GM20000 (cell line): Measurements from ENCODE around the gene SMAD7.

Source experiments
- DNase-seq: peaks from one replicate; pipeline ENCODE4 v3.0.0; 2012; ENCODE audit warnings: low spot score
- TF ChIP-seq, protein P1 (sequence below): IDR thresholded peaks from 2 replicates; pipeline ENCODE4 v1.5.1; 2012; ENCODE audit warnings: mild to moderate bottlenecking, control low read depth; ENCODE audit errors: extremely low read depth, missing control alignments

Gene SMAD7

DNA sequence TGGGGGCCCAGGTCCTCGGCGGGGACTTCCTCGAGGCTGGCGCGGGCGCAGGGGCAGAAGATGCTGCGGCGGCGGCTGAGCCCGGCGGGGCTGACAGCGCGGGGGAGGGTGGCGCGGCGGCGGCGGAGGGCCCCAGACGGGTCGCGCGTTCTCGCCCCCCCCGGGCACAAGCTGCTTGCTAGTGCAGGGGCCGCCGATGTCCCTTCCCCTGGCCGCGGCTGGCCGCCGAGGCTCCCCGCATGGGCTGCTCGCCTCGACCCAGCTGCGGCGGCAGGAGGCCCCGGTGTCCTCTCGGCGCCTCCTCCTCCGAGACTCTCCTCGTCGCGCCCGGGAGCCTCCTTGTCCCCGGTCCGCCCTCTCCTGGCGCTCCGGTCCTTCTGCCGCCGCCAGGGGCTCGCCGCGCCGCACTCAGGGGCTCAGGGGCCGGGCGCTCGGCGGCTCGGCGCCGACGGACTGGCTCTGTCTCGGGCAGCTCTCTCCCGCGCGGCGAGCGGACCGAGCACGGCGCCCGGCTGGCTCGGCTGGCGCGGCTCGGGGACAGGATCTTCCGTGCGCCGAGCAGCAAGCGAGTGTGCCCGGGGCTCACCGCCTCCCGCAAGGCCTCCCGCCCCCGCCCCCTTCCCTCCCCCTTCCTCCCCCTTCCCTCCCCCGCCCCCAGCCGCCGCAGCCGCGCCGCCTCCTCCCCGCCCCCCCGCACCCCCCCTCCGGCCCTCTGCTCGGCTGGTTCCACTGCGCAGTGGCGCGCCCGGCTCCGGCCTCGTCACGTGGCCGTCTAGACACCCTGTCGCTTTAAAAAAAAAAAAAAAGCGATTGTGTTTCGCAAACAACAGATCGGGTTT lies 902 bp upstream of the SMAD7 start:
- TF ChIP-seq, protein P1, sequence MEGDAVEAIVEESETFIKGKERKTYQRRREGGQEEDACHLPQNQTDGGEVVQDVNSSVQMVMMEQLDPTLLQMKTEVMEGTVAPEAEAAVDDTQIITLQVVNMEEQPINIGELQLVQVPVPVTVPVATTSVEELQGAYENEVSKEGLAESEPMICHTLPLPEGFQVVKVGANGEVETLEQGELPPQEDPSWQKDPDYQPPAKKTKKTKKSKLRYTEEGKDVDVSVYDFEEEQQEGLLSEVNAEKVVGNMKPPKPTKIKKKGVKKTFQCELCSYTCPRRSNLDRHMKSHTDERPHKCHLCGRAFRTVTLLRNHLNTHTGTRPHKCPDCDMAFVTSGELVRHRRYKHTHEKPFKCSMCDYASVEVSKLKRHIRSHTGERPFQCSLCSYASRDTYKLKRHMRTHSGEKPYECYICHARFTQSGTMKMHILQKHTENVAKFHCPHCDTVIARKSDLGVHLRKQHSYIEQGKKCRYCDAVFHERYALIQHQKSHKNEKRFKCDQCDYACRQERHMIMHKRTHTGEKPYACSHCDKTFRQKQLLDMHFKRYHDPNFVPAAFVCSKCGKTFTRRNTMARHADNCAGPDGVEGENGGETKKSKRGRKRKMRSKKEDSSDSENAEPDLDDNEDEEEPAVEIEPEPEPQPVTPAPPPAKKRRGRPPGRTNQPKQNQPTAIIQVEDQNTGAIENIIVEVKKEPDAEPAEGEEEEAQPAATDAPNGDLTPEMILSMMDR: no peak
- DNase-seq: peak; percentile 94

DNA sequence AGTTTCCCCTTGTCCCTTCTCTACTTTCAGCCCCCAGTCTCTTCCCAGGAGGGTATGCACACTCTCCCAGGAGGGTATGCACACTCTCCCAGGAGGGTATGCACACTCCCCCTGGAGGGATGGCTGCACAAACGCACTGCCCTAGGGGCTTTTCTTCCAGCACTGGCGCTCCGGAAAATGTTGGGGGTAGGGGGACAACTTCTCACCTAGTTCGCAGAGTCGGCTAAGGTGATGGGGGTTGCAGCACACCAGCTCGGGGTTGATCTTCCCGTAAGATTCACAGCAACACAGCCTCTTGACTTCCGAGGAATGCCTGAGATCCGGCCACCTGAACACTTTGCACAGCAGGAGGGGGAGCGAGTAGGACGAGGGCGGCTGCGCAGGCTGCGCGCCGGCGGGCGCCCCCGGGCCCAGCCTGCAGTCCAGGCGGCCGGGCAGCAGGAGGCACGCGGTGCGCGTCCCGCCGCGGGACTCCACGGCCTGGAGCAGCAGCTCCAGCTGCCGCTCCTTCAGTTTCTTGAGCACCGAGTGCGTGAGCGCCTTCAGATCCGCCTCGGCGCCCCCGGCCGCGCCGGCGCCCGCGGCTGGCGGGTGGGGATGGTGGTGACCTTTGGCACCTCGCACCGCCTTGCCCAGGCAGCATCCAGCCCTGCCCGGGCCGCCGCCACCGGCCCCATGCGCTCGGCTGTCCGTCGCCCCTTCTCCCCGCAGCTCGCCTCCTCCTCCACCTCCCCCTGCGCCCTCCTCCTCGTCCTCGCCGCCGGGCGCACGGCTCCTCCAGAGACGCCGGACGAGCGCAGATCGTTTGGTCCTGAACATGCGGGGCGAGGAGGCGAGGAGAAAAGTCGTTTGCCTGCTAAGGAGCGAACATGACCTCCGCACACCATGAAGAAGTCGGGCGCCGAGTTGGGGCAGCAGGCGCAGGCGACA lies 894 bp downstream of the SMAD7 start:
- peak; percentile 75 for DNase-seq
- TF ChIP-seq, protein P1: no peak

DNA sequence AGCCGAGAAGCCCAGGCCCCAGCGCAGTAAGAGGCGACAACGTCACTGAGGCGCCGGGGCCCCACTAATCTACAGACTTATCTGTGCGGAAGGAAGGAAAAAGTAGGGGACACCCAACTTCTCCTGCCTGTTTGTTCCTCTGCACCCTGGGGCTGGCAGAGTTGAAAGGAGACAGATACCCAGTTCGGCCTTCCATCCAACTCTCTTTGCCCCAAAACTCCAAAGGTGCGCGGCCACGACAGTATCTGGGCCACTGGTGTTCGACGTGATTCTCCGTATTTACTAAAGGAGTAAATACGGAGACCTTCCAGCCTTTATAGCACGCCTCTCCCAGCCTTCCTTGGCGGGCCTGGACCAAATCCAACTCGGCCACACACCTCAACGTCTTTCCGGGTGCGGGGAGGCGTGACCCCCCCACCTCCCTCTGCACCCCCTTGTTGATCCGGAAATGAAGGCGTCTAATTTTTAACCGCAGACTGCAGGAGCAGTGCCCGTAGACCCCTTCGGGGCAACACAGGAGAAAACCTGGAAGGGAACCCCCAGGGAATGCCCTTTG lies 1.6 kb downstream of the SMAD7 start:
- TF ChIP-seq, protein P1: no peak
- DNase-seq: peak; percentile 72

DNA sequence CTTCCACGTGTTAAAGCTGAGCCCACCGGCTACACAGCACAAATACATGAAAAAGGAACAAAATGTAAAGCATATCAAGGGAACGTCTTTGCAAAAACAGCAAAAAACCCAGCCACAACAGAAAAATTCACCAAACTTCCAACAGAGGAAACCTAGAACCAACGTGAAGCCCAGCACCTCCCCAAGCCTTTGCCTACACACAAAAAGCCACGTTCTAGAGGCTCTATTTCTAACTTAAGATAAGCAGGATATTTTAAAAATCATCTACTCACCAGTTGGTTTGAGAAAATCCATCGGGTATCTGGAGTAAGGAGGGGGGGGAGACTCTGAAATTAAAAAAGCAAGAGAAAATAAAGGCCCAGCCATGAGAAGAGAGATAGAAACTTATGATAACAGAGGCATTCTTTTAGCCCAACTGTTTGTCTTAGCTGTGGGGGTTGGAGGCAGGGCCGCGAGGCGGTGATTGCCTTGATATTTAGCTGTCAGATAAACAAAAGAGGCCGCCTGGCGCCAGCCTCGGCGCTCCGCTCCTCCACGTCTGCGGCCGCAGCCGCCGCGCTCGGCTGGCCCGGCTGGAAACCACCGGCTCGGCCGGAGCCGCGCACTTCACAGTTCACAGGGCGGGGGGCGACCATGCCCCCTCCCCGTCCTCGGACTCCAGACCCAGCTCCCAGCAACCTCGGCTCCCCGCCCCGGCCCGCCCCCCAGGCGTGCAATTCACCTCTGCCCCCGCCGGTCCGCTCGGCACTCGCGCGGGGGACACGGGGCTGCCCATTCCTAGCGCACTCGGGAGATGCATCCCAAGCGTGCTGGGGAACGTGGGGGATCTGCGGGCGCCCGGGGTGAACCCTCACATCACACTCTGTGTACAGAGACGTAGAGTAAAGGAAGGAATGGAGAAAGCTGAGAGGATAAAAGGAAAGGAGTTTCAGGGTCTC lies 2.4 kb downstream of the SMAD7 start:
- DNase-seq: peak; percentile 78
- TF ChIP-seq, protein P1: no peak

DNA sequence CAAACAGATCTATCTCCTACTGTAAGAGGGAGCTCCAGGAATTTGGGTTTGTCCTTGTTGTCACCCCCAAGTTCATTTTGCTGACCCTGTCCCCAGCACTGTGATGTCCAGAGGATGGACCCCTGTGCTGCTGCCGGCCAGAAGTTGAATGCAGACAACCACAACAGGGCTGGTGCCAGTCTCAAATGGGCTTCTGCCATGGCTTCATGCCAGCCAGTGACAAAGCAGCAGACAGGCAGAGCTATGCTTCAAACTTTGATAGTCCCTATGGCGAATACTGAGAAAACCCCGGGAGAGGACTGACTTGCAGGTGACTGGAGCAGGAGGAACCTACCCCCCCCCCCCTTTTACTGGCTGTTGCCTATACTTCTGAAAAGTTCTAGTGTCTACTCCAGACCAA lies 3.2 kb downstream of the SMAD7 start:
- TF ChIP-seq, protein P1: no peak
- no peak for DNase-seq

DNA sequence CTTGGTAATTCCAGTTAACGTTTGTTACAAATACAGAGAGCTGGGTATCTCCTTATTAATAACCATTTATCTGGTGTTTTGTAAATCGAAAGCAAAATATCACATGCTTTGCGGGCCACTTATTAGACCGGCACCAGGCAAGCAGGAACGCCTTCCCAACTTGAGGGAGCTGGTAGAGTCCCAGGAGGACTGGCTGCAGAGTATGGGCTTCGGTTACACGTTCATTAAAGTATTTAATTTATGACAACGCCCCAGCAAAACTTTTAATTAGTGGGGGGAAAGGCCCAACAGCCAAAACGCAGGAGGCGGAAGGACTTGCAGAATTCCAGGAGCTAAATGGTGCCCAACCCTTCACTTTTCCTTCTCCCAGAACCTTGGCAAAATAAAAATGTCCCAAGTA lies 3.7 kb downstream of the SMAD7 start:
- TF ChIP-seq, protein P1: no peak
- no peak for DNase-seq
